HL-60 (cell line): ENCODE measurements around the gene HES7.
A peak's percentile ranks its signal among the peaks of the same experiment; 100 is the strongest.

Source experiments
- DNase-seq, 2 experiments: peaks; one replicate each; pipeline ENCODE4 v3.0.0-alpha.2; 2010 to 2020; ENCODE audit warnings: low read depth in 1 of 2, low spot score in 1 of 2
- H3K27ac ChIP-seq: fragments of 250-450 bp; sonication (Bioruptor Pico); replicated peaks from 2 replicates; pipeline ENCODE4 v1.5.1; 2020; ENCODE audit warnings: mild to moderate bottlenecking, moderate library complexity
- H3K27me3 ChIP-seq: fragments of 250-450 bp; sonication (Bioruptor Pico); 2 replicates; pipeline ENCODE4 v1.5.1; 2021; ENCODE audit warnings: mild to moderate bottlenecking, moderate library complexity; ENCODE audit not compliant: insufficient read depth, poor library complexity, severe bottlenecking
- H3K4me3 ChIP-seq: replicated peaks from 2 replicates; pipeline ENCODE4 v1.5.1; 2011; ENCODE audit warnings: mild to moderate bottlenecking, control low read depth, low read length; ENCODE audit not compliant: insufficient read depth
- GABPA ChIP-seq: IDR thresholded peaks from 2 replicates; pipeline ENCODE4 v1.6.1; 2012; ENCODE audit warnings: low read depth
- POLR2AphosphoS5 ChIP-seq: IDR thresholded peaks from 2 replicates; pipeline ENCODE4 v1.6.1; 2012; ENCODE audit warnings: low read depth
- SPI1 ChIP-seq: IDR thresholded peaks from 2 replicates; pipeline ENCODE4 v1.6.1; 2012; ENCODE audit warnings: low read depth, mild to moderate bottlenecking, borderline replicate concordance
- TF ChIP-seq, protein P1 (sequence below): IDR thresholded peaks from 2 replicates; pipeline ENCODE4 v1.6.1; 2012; ENCODE audit warnings: low read depth; ENCODE audit not compliant: insufficient replicate concordance
- TF ChIP-seq, protein P2 (sequence below): IDR thresholded peaks from one replicate; pipeline ENCODE4 v1.5.1; 2011; ENCODE audit warnings: low read length, control low read depth, inconsistent platforms; ENCODE audit not compliant: insufficient read depth

HES7 gene

DNA sequence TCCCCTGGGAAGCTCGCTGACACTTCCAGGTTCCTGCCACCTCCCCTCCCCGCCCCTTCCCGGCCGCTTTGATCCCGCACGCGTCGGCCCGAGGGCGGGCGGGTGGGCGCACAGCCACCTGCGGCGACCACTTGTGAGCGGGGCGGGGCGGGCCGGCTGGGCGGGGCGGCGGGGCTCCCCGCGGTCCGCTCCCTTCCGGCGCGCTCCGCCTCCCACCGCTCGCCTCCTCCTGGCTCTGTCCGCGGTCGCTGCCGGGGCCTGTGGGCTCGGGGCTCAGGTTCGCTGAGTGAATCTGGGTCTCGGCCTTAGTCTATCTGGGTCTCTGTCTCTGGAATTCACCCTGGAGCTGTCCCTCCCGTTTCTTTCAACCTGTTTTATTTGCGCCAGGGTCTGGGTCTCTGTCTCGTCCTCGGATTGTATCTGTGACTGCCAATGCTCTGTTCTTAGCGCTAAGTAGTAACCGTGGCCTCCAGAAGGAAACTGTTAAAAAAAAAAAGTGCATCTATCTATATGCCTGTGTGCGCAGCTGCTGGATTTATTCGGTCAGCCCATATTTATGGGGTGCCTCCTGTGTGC is 2.7 kb upstream of the HES7 start:
- Histone ChIP-seq H3K27me3 (peaks cover 11% of the 10 kb centered on the region), H3K27ac (no peak overlapping the region), H3K4me3 (peak overlapping the region; percentile 64)
- DNase-seq: no peak
- no peak for TF ChIP-seq SPI1
- TF ChIP-seq GABPA: no peak
- TF ChIP-seq, protein P1, sequence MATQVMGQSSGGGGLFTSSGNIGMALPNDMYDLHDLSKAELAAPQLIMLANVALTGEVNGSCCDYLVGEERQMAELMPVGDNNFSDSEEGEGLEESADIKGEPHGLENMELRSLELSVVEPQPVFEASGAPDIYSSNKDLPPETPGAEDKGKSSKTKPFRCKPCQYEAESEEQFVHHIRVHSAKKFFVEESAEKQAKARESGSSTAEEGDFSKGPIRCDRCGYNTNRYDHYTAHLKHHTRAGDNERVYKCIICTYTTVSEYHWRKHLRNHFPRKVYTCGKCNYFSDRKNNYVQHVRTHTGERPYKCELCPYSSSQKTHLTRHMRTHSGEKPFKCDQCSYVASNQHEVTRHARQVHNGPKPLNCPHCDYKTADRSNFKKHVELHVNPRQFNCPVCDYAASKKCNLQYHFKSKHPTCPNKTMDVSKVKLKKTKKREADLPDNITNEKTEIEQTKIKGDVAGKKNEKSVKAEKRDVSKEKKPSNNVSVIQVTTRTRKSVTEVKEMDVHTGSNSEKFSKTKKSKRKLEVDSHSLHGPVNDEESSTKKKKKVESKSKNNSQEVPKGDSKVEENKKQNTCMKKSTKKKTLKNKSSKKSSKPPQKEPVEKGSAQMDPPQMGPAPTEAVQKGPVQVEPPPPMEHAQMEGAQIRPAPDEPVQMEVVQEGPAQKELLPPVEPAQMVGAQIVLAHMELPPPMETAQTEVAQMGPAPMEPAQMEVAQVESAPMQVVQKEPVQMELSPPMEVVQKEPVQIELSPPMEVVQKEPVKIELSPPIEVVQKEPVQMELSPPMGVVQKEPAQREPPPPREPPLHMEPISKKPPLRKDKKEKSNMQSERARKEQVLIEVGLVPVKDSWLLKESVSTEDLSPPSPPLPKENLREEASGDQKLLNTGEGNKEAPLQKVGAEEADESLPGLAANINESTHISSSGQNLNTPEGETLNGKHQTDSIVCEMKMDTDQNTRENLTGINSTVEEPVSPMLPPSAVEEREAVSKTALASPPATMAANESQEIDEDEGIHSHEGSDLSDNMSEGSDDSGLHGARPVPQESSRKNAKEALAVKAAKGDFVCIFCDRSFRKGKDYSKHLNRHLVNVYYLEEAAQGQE: no peak

DNA sequence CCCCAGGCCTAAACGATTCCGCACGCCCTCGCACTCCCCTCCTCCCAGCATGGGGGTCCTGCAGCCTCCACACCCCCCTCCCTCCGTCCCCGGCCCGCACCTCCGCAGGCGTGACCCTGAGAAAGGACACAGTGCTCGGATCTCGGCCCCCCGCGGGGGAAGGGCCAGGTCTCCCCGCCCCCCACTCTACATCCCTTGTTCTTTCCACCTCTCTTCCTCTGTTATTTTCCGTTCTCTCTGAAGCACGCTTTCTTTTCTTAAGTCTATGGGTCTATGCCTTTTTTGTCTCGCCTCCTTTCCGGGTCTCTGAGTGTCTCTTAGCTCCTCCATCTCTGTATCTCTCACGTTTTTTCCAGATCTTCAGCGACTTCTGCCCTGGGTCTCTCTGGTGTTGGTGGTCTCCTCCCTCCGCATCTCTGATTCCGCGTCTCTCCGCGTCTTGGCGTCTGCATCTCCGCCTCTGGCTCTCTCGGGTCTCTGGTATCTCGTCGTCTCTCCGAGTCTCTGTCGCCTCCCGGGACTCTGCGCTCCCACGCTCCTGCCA is 2.1 kb upstream of the HES7 start:
- H3K27ac ChIP-seq: no peak overlapping the region
- peaks cover 11% of the 10 kb centered on the region for H3K27me3 ChIP-seq
- DNase-seq: no peak
- no peak for TF ChIP-seq SPI1
- TF ChIP-seq, protein P2, sequence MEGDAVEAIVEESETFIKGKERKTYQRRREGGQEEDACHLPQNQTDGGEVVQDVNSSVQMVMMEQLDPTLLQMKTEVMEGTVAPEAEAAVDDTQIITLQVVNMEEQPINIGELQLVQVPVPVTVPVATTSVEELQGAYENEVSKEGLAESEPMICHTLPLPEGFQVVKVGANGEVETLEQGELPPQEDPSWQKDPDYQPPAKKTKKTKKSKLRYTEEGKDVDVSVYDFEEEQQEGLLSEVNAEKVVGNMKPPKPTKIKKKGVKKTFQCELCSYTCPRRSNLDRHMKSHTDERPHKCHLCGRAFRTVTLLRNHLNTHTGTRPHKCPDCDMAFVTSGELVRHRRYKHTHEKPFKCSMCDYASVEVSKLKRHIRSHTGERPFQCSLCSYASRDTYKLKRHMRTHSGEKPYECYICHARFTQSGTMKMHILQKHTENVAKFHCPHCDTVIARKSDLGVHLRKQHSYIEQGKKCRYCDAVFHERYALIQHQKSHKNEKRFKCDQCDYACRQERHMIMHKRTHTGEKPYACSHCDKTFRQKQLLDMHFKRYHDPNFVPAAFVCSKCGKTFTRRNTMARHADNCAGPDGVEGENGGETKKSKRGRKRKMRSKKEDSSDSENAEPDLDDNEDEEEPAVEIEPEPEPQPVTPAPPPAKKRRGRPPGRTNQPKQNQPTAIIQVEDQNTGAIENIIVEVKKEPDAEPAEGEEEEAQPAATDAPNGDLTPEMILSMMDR: no peak
- no peak for TF ChIP-seq POLR2AphosphoS5
- TF ChIP-seq GABPA: no peak
- TF ChIP-seq, protein P1: no peak
- H3K4me3 ChIP-seq: peak overlapping the region; percentile 64

DNA sequence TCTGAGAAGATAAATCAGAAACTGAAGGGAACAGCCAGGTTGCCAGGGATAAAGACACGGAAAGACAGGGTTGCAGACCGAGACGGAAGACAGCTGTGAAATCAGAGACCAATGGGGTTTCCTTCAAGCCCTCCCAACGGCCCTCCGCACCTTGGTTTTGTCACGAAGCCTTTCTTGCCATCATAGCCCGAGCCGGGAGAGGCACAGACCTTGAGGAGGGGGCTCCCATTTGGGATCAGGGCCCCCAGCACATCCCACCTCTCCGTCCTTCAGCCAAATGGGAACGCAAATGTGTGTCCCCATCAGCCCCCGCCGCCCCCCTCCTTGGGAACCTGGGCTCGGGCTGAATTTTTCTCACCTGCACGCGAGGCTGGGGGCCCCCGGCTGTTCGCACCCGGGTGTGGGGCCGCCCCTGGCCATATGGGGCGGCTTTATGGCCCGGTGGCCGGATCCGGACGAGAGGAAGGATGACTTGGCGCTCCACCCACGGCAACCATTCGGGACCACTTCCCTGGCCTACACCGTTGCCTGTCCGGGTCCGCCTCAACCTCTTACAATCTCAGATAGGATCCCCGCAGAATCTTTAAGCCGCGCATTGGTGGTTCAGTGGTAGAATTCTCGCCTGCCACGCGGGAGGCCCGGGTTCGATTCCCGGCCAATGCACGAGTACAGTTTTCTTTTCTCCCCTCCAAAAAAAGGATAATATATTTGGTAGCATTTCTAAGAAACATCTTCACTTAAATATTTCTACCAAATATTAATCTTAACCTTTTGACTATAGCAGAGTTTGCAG is 1.4 kb upstream of the HES7 start:
- H3K27me3 ChIP-seq: peaks cover 11% of the 10 kb centered on the region
- peak in 1 of 2 experiments; percentile 38 for DNase-seq
- no peak for TF ChIP-seq POLR2AphosphoS5
- no peak for TF ChIP-seq SPI1
- TF ChIP-seq GABPA: no peak
- TF ChIP-seq, protein P1: no peak
- TF ChIP-seq, protein P2: no peak
- peak overlapping the region; percentile 64 for H3K4me3 ChIP-seq
- H3K27ac ChIP-seq: no peak overlapping the region
